HG02571 (cell line): ENCODE results near the gene KMT5C.

Experiments used
- ATAC-seq: cut with Tn5 transposase; IDR thresholded peaks from one replicate; pipeline ENCODE4 v1.9.1; 2021; ENCODE audit warnings: mild to moderate bottlenecking, moderate library complexity; ENCODE audit not compliant: unreplicated experiment

Gene KMT5C

DNA sequence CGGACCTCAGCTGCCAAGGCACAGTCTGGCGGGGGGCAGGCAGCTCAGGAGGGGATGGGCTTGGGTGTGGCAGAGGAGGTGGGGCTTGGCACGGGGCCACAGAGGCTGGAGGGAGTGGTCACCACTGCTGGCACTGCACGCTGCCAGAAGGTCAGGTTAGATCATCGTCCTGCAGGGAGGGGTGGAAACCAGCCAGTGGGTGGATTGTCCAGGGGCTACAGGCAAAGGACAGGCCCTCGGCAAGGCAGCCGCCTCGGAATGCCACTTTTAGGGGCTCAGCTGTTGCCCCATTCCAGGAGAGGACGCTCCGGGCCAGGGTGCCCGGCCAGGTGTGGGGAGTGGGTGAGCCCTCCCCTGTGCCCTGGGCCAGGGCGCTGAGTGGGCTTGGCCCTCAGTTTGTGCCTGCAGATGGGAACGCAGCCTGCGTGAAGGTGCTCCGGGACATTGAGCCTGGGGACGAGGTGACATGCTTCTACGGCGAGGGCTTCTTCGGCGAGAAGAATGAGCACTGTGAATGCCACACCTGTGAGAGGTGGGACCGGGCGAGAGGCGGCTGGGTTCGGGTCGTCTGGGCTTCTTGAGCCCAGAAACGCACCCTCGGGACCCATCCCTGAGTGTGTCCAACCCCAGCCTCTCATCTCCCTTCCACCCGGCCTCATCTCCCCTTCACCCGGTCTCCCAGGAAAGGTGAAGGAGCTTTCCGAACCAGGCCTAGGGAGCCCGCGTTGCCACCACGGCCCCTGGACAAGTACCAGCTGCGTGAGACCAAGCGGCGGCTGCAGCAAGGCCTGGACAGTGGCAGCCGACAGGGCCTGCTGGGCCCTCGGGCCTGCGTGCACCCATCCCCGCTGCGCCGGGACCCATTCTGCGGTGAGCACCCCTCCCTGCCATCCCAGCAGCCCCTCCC lies 6.4 kb downstream of the KMT5C start:
- no peak for ATAC-seq

DNA sequence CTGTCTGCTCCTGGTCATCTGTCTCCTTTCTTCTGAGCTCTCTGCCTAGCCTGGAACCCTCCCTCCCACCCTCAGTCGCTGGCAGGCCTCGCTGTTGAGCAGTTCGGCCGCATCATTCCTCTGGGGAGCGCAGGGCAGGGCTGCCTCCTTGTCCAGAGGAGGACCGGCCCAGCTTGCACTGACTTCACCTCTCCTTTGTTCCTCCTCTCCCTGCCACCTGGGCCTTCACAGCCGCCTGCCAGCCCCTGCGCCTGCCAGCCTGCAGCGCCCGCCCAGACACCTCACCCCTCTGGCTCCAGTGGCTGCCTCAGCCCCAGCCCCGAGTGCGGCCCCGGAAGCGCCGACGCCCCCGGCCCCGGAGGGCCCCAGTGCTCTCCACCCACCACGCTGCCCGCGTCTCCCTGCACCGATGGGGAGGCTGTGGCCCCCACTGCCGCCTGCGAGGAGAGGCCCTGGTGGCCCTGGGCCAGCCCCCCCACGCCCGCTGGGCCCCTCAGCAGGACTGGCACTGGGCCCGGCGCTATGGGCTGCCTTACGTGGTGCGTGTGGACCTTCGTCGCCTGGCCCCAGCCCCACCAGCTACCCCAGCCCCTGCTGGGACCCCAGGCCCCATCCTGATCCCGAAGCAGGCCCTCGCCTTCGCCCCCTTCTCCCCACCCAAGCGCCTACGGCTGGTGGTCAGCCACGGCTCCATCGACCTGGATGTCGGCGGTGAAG lies 7.2 kb downstream of the KMT5C start:
- no peak for ATAC-seq

DNA sequence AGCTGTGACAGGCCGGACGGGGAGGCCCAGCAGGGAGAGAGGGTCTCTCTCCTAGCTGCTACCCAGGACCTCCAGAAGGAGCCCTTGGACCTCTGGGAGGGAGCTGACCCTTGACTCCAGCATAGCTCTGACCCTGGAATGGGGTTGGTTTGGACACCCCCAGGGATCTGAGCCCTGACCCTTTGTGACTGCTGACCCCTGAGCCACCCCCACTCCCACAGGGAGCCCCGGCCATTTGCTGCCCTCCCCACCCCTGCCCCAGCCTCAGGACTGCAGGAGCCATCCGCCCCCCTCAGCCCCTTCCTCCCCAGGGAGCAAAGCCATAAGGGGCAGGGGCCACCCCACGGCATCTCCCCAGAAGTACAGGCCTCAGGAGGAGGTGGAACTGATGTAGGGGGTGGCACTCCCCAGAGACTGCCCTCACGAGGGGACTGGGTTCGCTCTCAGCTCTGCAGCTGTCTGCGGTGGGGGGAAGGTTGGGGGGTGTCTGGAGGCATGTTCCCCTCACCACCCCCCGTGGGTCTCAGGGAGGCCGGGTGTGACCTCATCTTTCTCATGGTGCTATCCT lies 7.8 kb downstream of the KMT5C start:
- no peak for ATAC-seq

DNA sequence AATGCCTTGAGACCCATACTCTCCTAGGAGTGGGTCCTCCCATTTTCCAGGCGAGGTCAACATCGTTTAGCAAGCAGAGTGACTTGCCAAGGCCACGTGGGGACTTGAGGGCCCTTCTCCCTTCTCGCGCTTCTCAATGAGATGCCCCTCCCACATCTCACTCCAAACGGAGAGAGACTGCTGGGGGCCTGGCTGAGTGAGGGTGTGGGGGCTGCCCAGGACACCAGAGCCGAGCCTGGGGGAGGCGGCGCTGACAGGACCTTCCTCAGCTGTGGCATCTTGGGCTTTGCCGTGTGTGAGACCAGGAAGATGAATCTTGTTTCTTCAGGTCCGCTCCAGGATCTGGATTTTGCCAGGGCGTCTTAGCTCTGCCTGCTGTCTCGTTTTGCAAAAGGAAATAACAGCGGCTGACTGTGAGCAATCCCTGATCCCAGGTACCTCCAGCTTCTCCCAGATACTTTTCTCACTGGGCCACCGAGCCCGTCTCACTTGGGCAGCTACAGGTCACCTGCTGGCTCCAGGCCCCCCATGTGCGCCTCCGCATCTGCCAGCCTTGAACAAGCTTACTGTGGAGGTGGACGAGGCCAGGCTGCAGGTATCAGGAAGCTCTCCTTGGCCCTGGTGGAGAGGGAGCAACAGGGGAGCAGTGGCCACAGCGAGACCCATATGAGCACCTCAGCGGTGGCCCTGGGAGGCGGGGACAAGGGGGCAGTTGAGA lies 8.8 kb downstream of the KMT5C start:
- ATAC-seq, result no peak

DNA sequence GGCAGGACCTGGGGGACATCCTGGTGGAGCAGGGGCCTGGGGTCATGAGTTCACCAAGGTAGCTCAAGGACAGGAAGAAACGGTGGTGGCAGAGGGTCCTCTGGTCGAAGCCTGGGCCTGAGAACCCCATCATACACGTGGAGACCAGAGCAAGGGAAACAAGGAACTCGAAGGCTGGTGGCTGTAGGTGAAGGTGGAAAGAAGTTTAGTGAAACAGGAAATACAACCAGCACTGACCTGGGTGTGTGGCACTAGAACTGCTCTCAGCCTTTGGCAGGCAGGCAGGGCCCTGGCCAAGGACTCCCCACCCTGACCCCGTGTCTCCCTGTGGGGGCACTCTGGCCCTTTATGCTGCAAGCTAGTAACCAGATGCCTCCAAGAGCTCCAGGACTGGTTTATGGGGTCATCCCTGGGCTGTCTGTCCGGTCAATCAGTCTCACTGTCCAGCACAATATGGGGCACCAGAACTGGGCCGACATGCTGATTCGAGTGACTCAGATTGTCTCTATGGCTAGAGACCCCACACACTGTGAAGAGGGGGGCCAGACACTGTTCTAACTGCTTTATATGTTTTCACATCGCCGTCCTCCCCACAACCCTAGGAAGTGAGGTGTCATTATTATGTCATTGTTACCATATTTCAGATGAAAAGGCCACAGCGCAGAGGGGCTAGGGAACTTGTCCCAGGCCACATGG lies 11.1 kb downstream of the KMT5C start:
- no peak for ATAC-seq

DNA sequence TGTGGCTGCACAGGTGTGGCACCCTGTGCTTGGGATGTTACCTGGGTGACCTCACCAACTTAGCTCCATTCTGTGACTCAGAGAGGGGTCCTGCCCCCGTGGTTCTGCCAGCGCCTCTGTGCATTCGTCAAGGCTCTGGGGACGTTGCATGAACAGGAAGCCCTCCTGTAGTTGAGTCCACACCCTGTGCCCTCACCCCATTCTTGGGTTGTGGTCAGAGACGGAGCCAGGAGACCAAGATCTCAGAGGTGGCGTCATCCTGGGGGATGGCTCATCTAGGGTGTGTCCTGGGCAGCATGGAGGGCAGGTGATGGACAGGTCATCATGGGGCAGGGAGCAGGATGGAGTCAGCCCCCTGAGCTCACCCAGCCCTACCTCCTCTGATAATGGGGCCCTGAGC lies 12.4 kb downstream of the KMT5C start:
- no peak for ATAC-seq

DNA sequence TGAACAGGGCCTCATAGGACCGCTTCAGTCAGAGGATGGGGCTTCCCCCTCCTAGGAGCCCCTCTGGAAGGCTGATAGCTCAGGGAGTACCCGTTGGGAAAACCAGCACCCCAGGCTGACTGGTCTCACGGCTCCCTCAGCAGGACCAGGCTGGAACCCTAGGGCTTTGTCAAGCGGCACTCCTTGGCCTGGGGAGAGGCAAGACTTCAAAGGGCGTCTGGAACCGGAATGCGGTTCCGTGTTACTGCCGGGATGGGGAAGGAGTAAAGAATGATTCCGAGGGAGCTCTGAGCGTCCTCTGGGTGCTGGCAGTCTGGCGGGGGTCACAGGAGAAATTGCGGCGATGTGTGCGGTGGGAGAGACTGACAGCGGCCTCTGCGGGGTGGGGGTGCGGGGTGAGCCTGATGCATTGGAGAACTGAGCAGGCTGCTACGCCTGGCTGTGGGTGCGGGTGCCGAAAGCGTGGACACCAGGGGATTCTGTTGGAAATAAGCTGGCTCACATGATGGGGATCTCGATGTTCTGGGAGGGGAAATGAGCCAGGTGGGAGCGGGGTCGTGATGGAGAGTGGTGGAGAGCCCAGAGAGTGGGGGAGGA lies 13.0 kb downstream of the KMT5C start:
- no peak for ATAC-seq

DNA sequence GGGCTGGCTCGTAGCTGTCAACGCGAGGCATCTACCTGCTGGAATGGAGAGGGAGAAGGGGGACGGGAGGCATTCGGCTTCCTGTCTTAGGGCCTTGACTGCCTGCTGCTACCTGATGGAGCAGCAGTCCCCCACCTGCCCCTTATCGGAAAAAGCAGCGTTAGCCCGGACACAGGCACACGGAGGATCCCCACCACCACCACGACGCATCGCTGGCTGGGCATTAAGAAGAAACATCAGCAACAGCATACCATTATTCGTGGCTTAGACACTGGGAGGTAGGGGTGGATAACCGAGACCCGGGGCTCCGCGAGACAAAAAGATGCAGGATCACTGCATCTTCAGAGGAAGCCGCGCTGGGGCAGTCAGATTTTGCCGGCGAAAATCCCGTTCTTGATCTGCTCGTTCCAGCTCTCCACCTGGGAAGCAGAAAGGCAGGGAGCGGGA lies 13.7 kb downstream of the KMT5C start:
- ATAC-seq, result no peak

DNA sequence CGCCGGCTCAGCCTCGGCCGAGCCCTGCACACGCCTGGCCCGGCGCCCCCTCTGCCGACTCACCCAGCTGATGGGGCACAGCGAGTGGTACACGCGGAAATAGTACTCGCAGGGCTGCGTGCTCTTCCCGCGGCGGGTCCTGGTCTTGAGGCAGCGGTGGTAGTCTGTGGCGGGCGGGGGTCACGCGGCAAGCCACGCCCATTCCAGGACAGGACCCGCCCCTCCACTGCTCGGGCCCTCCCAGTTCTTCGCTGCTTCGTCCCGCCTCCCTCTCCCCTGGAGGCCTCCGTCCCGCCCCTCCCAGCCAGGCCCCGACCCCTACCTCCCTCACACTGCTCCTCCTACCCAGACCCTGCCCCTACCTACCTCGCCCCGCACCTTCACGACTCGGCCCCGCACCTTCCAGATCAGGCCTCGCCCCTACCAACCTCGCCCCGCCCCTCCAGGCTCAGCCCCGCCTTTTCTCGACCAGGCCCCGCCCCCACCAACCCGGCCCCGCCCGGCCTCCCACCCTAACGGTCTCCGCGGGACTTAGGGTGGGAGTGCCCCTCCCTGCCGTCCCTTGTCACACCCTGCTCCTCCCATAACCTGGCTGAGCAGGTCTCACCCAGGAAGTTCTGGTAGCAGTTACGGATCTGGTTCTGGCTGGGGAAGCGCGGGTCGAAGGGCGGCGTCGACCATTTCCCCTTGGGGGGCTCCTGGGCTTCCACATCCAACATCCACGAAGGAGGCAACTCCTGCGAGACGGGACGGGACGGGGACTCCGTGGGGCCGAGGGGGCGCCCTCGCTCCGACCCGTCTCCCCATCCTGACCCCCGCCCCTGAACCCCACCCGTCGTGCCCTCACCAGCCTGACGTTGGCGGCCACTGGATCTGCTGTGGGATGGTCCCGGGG lies 14.4 kb downstream of the KMT5C start:
- no peak for ATAC-seq

DNA sequence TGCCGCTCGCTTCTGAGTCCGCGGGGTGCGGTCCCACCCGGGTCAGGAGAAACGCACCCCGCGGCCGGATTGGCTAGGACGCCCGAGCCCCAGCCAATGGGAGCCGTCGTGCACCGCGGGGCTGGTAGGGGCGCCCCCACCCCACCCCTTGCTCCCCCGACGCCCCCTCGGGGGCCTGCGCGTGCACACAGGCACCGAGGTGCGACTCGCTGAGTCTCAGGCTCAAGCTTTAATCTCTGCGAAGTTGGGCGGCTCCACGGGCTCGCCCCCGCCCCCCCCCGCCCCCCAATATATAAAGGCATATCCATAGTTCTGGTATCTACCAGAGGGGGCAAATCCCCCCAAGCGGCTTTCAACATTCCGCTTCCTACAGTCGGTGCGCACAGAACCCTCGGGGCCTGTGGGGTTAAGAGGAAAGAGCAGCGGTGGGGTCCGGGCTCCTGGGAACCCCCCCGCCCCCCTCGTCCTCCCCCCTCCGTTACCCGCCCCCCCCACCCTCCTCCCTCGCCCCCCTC lies 15.1 kb downstream of the KMT5C start, which contains the start of gene COX6B2:
TSS of gene COX6B2 (minus strand) at position 22 of the 515 bp plus-strand sequence. CDS start 198 bp downstream, outside the sequence.
- no peak for ATAC-seq

DNA sequence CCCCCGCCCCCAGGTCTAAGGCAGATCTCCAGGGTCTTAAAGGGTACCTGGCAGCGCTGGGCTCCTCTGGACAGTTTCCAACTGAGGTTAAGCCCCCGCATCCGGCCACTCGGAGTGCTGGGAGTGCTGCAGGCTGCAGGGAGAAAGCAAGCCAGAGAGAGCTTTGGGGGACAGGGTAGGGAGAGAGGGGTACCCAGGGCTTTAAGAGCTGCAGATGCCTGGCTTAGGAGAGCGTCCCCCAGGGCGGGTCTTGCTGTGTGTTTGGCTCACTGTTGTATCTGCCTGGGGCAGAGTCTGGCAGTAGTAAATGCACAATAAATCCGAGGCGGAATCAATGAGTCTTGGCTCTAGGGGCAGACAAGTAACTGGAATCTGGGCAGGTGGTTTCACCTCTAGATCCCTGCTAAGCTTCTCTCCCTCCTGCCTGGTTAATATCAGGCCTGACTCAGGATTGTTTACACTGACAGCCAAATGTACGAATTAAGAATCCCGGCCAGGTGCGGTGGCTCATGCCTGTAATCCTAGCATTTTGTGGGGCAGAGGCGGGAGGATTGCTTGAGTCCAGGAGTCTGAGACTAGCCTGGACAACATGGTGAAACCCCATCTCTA lies 15.6 kb downstream of the KMT5C start:
- ATAC-seq, result no peak

DNA sequence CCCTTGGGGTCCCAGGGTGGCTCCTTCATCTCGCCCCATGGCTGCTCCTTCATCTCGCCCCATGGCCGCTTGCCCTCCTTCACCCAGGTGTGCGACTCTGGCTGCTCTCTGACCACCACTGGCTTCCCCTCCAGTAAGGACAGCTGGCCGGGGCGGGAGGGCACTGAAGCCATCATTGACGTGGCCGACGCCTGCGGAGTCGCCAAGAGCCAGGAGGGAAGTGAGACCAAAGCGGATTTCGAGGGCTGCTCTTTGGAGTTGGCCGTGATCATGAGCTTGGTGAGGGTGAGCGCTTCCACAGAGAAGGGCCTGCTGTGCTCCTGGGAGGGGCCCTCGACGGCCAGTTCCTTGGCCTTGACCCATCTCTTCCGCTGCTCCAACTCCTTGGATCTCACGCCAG lies 18.8 kb downstream of the KMT5C start:
- ATAC-seq, result no peak

DNA sequence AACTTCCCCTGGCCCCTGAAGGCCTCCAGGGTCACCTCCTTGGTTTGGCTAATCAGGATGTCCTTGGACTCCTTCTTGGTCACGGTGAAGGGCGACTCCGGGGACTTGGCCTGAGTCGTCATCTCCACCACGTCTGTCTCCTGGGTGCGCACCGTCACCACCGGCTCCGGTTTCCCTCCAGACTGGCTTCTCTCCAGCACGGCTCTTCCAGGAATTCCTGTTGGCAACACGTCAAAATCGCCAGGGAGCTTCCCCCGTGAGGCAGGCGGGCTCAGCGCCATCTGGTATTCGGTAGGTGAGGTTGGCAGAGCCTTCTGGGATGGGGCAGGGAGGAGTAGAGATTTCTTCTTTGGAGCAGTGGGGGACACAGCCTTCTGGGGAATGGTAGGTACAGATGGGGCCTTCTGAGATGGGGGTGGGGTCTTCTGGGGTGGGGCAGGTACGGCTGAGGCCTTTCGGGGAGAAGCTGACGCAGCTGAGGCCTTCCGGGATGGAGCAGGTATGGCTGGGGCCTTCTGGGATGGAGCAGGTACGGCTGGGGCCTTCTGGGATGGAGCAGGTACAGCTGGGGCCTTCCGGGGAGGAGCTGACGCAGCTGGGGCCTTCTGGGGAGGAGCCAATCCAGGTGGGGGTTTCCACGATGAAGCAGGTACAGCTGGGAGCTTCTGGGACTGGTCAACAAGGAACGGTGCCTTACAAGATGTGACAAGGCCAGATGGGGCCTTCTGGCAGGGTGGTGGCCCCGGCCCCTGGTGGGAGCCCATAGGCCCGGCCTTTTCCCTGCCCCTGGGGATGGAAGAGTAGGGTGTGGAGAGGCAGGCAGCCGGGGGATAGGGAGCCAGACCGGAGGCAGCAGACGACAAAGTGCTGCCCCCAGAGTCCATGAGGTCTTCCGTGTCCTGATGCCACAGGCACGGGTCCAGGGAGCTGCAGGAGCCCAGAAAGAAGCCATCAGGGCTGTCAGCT lies 19.6 kb downstream of the KMT5C start:
- no peak for ATAC-seq

DNA sequence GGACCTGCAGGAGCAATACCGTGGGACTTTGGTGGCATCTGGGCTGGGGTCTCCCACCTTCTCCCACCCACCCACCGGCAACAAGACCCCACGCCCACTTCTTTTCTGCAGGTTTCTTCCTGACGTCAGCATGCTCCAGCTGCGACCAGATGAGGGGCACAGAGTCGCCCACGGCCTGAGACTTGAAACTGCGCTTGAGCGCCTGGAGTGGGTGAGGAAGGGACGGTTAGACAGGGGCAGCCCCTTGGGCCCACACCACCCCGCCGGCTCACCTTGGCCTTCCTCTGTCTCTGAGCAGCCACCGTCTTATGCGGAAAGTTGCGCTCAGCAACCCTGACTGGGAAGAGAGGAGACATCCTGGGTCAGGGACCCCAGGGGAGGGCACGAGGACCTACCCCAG lies 21.2 kb downstream of the KMT5C start:
- ATAC-seq, result no peak

DNA sequence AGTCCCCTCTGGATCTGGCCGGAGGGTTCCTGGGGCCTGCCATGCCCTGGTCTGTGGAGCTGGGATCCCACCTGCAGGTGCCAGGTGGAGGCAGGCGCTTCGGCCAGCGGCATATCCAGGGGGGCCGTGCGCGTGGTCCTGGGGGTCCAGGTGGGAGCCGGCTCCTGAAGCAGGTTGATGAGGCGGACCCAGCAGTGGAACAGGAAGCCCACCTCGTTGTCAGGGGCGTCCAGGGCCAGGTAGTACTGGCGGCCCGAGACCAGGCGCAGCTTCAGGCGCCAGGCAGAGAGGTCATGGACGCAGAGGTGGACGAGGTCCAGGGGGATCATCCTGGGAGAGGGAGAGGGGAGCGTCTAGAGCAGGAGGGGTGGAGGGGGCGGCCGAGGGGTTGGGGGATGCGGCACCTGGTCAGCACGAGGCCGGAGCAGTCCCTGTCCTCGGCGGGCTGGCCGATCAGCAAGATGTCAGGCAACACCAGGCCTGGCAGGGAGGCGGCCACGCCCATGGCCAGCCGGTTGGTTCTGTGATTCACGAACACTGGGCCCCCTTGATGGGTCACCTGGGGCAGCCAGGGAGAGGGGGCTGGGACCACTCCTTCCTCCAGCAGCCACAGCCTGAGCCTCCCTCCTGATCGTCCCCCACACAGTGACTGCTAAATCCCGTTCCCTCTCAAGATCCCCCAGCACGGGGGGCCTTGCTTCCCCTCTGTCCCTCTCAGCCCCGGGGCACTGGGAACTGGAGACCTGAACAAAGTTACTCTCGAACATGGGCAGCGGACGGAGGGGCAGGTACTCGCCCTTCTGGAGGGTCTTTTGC lies 22.7 kb downstream of the KMT5C start:
- ATAC-seq, result no peak

DNA sequence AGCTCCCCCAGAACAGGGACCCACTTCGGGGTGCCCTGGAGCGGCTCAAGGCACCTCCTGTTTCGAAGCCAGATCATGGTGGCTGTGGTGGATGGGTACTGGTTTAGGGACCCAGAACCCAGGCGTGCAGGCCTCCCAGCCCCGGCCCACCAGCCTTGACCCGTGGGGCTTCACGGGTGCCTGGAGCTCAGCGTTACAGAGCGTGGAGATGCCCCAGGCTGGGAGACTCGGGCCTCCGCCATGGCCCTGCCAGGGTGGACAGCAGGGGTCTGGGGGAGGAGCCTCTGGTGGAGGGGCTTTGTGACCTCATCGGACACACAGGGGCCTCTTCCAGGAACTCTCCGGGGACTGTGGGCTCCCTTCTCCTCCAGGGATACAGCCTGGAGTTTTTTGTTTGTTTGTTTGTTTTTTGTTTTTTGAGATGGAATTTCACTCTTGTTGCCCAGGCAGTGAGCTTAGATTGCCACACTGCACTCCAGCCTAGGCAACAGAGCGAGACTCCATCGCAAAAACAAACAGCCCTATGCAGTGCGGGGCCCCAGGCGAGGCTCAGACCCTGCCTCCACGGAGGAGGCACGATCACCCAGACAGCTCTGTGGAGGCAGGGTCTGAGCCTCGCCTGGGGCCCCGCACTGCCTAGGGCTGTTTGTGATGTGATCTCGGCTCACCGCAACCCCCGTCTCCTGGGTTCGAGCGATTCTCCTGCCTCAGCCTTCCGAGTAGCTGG lies 23.5 kb downstream of the KMT5C start, which contains the start of gene GARIN5B:
TSS of gene GARIN5B (minus strand) at position 271 of the 727 bp plus-strand sequence. CDS start at position 77, 194 bp downstream.
- ATAC-seq, result no peak
